HepG2 (cell line): ENCODE results near the gene HBA2. TPM values are rescaled to one million over a fixed set of nuclear protein-coding genes. Genes with fewer than 3 reads are reported as not detected.

ENCODE experiments used
- ATAC-seq: fragments of 200-7000 bp; cut with Tn5 transposase; 3 replicates; pipeline ENCODE4 v1.9.1; 2020; ENCODE audit warnings: mild to moderate bottlenecking, moderate library complexity
- BruUV-seq: library from RNA; stranded (reverse); fragments of 400-500 nt; replicated peaks from 2 replicates; lab custom pipeline; 2021; lab: Mats Ljungman, UMichigan
- CTCF ChIA-PET: fragments of 300-600 bp; formaldehyde crosslinking; extraction: SDS; loops from one replicate; lab custom pipeline; 2021; ENCODE audit warnings: low total read pairs, inconsistent platforms, low intra/inter-chr PET ratio; lab: Yijun Ruan, JAX
- POLR2A ChIA-PET: fragments of 350-600 bp; sonication (Branson Sonifier 250); formaldehyde crosslinking; loops from one replicate; lab custom pipeline; 2020; ENCODE audit warnings: antibody characterized with exemption, inconsistent platforms; lab: Yijun Ruan, JAX
- DNase-seq: peaks from one replicate; pipeline ENCODE4 v3.0.0-alpha.2; 2015; ENCODE audit warnings: low spot score
- FAIRE-seq: peaks from 3 replicates; lab custom pipeline; 2011; peaks lifted over from hg19 to GRCh38; lab: Jason Lieb, UNC
- H2AFZ ChIP-seq: one replicate; pipeline ENCODE4 v1.6.1; 2011; ENCODE audit warnings: low read length, inconsistent platforms
- H3K27ac ChIP-seq: fragments of 300-600 bp; 3 replicates; pipeline ENCODE4 v1.8.0; 2011; ENCODE audit warnings: mixed run types, mild to moderate bottlenecking, mixed read lengths, low read length, inconsistent platforms; ENCODE audit not compliant: insufficient read depth; ENCODE audit errors: extremely low read length
- H3K27me3 ChIP-seq, 2 experiments: fragments of 200-600 bp in 1 of 2; 2 replicates in 1 of 2; 3 replicates in 1 of 2; pipeline versions ENCODE4 v1.6.0 to v1.8.0; 2011; ENCODE audit warnings: low read length in 2 of 2, mild to moderate bottlenecking in 2 of 2, moderate library complexity in 2 of 2, inconsistent platforms in 1 of 2; ENCODE audit not compliant: insufficient read depth in 2 of 2, control insufficient read depth in 1 of 2
- H3K36me3 ChIP-seq, 2 experiments: fragments of 200-600 bp in 1 of 2; replicated peaks in 1 of 2; 2 replicates in 1 of 2; 3 replicates in 1 of 2; pipeline versions ENCODE4 v1.5.1 to v1.8.0; 2011; ENCODE audit warnings: low read length in 2 of 2, inconsistent platforms in 1 of 2; ENCODE audit not compliant: insufficient read depth in 2 of 2, control insufficient read depth in 1 of 2
- H3K4me1 ChIP-seq: 2 replicates; pipeline ENCODE4 v1.5.1; 2012; ENCODE audit warnings: low read length, inconsistent platforms; ENCODE audit not compliant: insufficient read depth
- H3K4me2 ChIP-seq: 2 replicates; pipeline ENCODE4 v1.6.0; 2011; ENCODE audit warnings: low read depth, low read length, inconsistent platforms
- H3K4me3 ChIP-seq, 3 experiments: fragments of 200-600 bp in 1 of 3; sonication (generic), shearing (Covaris generic) in 1 of 3; replicated peaks in 1 of 3; 2 replicates each; pipeline ENCODE4 v1.5.1; 2011 to 2016; ENCODE audit warnings: low read length in 3 of 3, inconsistent platforms in 2 of 3, low read depth in 2 of 3, mild to moderate bottlenecking in 2 of 3, control low read depth in 1 of 3, mixed read lengths in 1 of 3; ENCODE audit not compliant: insufficient read depth in 1 of 3
- H3K79me2 ChIP-seq: one replicate; pipeline ENCODE4 v1.6.1; 2011; ENCODE audit warnings: low read length, inconsistent platforms; ENCODE audit not compliant: insufficient read depth
- H3K9ac ChIP-seq: 2 replicates; pipeline ENCODE4 v1.6.0; 2011; ENCODE audit warnings: mild to moderate bottlenecking, low read depth, low read length, inconsistent platforms; ENCODE audit not compliant: insufficient read depth
- H3K9me3 ChIP-seq: 2 replicates; pipeline ENCODE4 v1.5.1; 2012; ENCODE audit warnings: mild to moderate bottlenecking, low read length
- H4K20me1 ChIP-seq: 2 replicates; pipeline ENCODE4 v1.6.0; 2011; ENCODE audit warnings: inconsistent platforms, mild to moderate bottlenecking, low read length, moderate library complexity; ENCODE audit not compliant: insufficient read depth
- BRCA1 ChIP-seq: sonication (generic); formaldehyde crosslinking; IDR thresholded peaks from 2 replicates; pipeline ENCODE4 v1.4.0; 2020; ENCODE audit warnings: missing genetic modification reagents
- DBP ChIP-seq: sonication (generic); formaldehyde crosslinking; IDR thresholded peaks from 2 replicates; pipeline ENCODE4 v1.4.0; 2020; ENCODE audit warnings: missing genetic modification reagents; ENCODE audit errors: not compliant biosample characterization
- ELF1 ChIP-seq: sonication (generic); formaldehyde crosslinking; IDR thresholded peaks from 2 replicates; pipeline ENCODE4 v1.4.0; 2020; ENCODE audit warnings: missing genetic modification reagents
- ETV6 ChIP-seq: sonication (generic); formaldehyde crosslinking; conservative IDR thresholded peaks from 2 replicates; pipeline ENCODE4 v1.4.0; 2020; ENCODE audit warnings: missing genetic modification reagents
- GATA4 ChIP-seq: sonication (generic); IDR thresholded peaks from 2 replicates; pipeline ENCODE4 v1.6.1; 2016; ENCODE audit warnings: antibody characterized with exemption, low read depth, borderline replicate concordance
- HDAC1 ChIP-seq: sonication (generic); formaldehyde crosslinking; IDR thresholded peaks from 2 replicates; pipeline ENCODE4 v1.5.1; 2020; ENCODE audit warnings: mild to moderate bottlenecking, missing genetic modification reagents
- JARID2 ChIP-seq: sonication (generic); formaldehyde crosslinking; IDR thresholded peaks from 2 replicates; pipeline ENCODE4 v1.8.1; 2023; ENCODE audit warnings: missing genetic modification reagents, inconsistent platforms; ENCODE audit not compliant: insufficient replicate concordance
- MAF1 ChIP-seq: sonication (generic); formaldehyde crosslinking; IDR thresholded peaks from 2 replicates; pipeline ENCODE4 v1.5.0; 2020; ENCODE audit warnings: missing genetic modification reagents, borderline replicate concordance
- SNRNP70 ChIP-seq: fragments of 200-400 bp; formaldehyde crosslinking; IDR thresholded peaks from 2 replicates; pipeline ENCODE4 v1.6.1; 2017; ENCODE audit warnings: mild to moderate bottlenecking, low read depth, low read length, moderate library complexity
- SP140L ChIP-seq: sonication (generic); formaldehyde crosslinking; IDR thresholded peaks from 2 replicates; pipeline ENCODE4 v1.4.0; 2020; ENCODE audit warnings: missing genetic modification reagents, borderline replicate concordance
- TCF7 ChIP-seq: sonication (generic); IDR thresholded peaks from 2 replicates; pipeline ENCODE4 v1.6.1; 2016; ENCODE audit warnings: antibody characterized with exemption, low read depth
- ZKSCAN1 ChIP-seq: fragments of 150-350 bp; IDR thresholded peaks from 2 replicates; pipeline ENCODE4 v1.6.1; 2014; ENCODE audit warnings: low read length
- ZNF337 ChIP-seq: sonication (generic); formaldehyde crosslinking; IDR thresholded peaks from 2 replicates; pipeline ENCODE4 v1.5.1; 2020; ENCODE audit warnings: missing genetic modification reagents, low read depth, mild to moderate bottlenecking, borderline replicate concordance
- ZNF350 ChIP-seq: sonication (generic); formaldehyde crosslinking; IDR thresholded peaks from 2 replicates; pipeline ENCODE4 v1.4.0; 2020; ENCODE audit warnings: mild to moderate bottlenecking, low read depth, missing genetic modification reagents, borderline replicate concordance
- ZNF382 ChIP-seq: sonication (generic); formaldehyde crosslinking; IDR thresholded peaks from 2 replicates; pipeline ENCODE4 v1.5.0; 2020; ENCODE audit warnings: missing genetic modification reagents, mild to moderate bottlenecking, borderline replicate concordance
- ZNF510 ChIP-seq: sonication (generic); formaldehyde crosslinking; IDR thresholded peaks from 2 replicates; pipeline ENCODE4 v1.4.0; 2020; ENCODE audit warnings: low read depth, mild to moderate bottlenecking, missing genetic modification reagents
- ZNF558 ChIP-seq: sonication (generic); formaldehyde crosslinking; IDR thresholded peaks from 2 replicates; pipeline ENCODE4 v1.9.0; 2022; ENCODE audit warnings: mild to moderate bottlenecking, missing genetic modification reagents, borderline replicate concordance
- ZNF788 ChIP-seq: sonication (generic); formaldehyde crosslinking; IDR thresholded peaks from 2 replicates; pipeline ENCODE4 v1.5.0; 2020; ENCODE audit warnings: mild to moderate bottlenecking, missing genetic modification reagents, borderline replicate concordance
- WGBS: methylation state at CpG from one replicate; pipeline ENCODE4 v1.1.6; 2017; ENCODE audit warnings: low lambda C conversion rate; 5-methylcytosine and 5-hydroxymethylcytosine counted together
- in situ Hi-C: cut with HindIII; loops from 2 replicates; pipeline ENCODE4 v1.10.0; 2017; ENCODE audit warnings: low pct_unique_long_range_greater_than_20kb; ENCODE audit not compliant: extremely low pct_ligation_motif_present
- intact Hi-C: fragments of 100-400 bp; cut with micrococcal nuclease; formaldehyde crosslinking; loops from one replicate; pipeline ENCODE4 v1.10.0; 2022; ENCODE audit not compliant: unreplicated experiment
- polyA plus RNA-seq, 8 experiments: library from polyadenylated mRNA; depleted of rRNA in 3 of 8; stranded (reverse) in 7 of 8; unstranded in 1 of 8; fragments of >200 nt; fragmentation: Illumina TruSeq in 4 of 8; extraction: Trizol in 4 of 8; gene quantifications; 2 replicates each; pipeline versions ENCODE4 v1.2.1 to v1.2.3, GENCODE V29; 2011 to 2016; ENCODE audit warnings: low read depth in 4 of 8, missing spikeins in 1 of 8, mixed read lengths in 1 of 8; ENCODE audit not compliant: insufficient read depth in 1 of 8
- total RNA-seq, 5 experiments: library from RNA; depleted of rRNA; stranded (reverse); fragments of >200 nt; fragmentation: Illumina TruSeq; extraction: Trizol; gene quantifications; 2 replicates each; pipeline ENCODE4 v1.2.3, GENCODE V29; 2016; ENCODE audit warnings: low read depth in 1 of 5
- TF ChIP-seq, protein P1 (sequence below): sonication (generic); formaldehyde crosslinking; IDR thresholded peaks from 2 replicates; pipeline ENCODE4 v1.5.0; 2020; ENCODE audit warnings: missing genetic modification reagents, mild to moderate bottlenecking, borderline replicate concordance

HBA2 gene
- total and polyA plus RNA-seq, 2 of the 13 experiments (the other 11 are each of a cell fraction or from before 2014, with no cell fraction given), result not detected

DNA sequence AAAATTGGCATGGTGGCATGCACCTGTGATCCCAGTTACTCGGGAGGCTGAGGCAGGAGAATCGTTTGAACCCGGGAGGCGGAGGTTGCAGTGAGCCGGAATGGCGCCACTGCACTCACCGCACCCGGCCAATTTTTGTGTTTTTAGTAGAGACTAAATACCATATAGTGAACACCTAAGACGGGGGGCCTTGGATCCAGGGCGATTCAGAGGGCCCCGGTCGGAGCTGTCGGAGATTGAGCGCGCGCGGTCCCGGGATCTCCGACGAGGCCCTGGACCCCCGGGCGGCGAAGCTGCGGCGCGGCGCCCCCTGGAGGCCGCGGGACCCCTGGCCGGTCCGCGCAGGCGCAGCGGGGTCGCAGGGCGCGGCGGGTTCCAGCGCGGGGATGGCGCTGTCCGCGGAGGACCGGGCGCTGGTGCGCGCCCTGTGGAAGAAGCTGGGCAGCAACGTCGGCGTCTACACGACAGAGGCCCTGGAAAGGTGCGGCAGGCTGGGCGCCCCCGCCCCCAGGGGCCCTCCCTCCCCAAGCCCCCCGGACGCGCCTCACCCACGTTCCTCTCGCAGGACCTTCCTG lies 7.5 kb downstream of the HBA2 start, which contains the start of gene HBQ1 (continued):
- TF ChIP-seq ZNF382 (CRISPR knock-in tag), result no peak
- TF ChIP-seq, all 625 proteins: peak for 27

GRCh38 chr16:180681-181564 lies 8.2 kb downstream of the HBA2 start:
- peaks cover 23% of the 10 kb centered on the region for H3K4me1 ChIP-seq
- DNase-seq (peak; percentile 76), ATAC-seq (peak; percentile 83), FAIRE-seq (no peak)
- H3K4me3 ChIP-seq, result peak overlapping the region; percentile 35 to 73 (median 49); a peak in 5 of 6 replicates
- H3K27me3 ChIP-seq, result peaks cover 0 to 11% of the 10 kb centered on the region in 2 experiments; a peak in 3 of 5 replicates
- H3K9ac ChIP-seq, result peak overlapping the region; percentile 43; the same call in 1 of the 2 replicates
- peak overlapping the region; percentile 43 for H3K27ac ChIP-seq
- H3K4me2 ChIP-seq, result peak overlapping the region; percentile 82
- no peaks in the 10 kb centered on the region for H3K9me3 ChIP-seq
- no peaks in the 10 kb centered on the region for H3K36me3 ChIP-seq
- H4K20me1 ChIP-seq, result 0 out of 2 replicates have a peak, but pooled peaks cover 4% of the 10 kb centered on the region
- intact Hi-C loops (loop anchor here (1.0 to 2.0 kb wide), 2 partner anchors 44 to 116 kb away; no protein-coding TSS in a partner anchor), in situ Hi-C loops (loop anchor here (5.0 kb wide), 1 partner anchor 74 kb away; no protein-coding TSS in a partner anchor)
- 5% methylated on average over 13 of the region's 89 CpGs for WGBS
- no TSS peak for BruUV-seq
- no peak overlapping the region for H2AFZ ChIP-seq
- CTCF ChIA-PET, result interaction anchor here (0.9 to 3.2 kb wide), 3 partner anchors 63 to 115 kb away, joined by 6 to 23 read pairs (median 17); no protein-coding TSS in a partner anchor
- POLR2A ChIA-PET, result interaction anchor here (0.6 to 1.7 kb wide), 5 partner anchors 42 to 136 kb away, joined by 3 to 7 read pairs (median 4); partner anchors contain the start of gene NPRL3
- H3K79me2 ChIP-seq, result no peaks in the 10 kb centered on the region
- TF ChIP-seq GATA4, result no peak
- TF ChIP-seq, protein P1, sequence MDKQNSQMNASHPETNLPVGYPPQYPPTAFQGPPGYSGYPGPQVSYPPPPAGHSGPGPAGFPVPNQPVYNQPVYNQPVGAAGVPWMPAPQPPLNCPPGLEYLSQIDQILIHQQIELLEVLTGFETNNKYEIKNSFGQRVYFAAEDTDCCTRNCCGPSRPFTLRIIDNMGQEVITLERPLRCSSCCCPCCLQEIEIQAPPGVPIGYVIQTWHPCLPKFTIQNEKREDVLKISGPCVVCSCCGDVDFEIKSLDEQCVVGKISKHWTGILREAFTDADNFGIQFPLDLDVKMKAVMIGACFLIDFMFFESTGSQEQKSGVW (CRISPR knock-in tag), result peak; percentile 73; the same call in 1 of the 2 replicates
- peak; percentile 82 for TF ChIP-seq ETV6
- TF ChIP-seq DBP (CRISPR knock-in tag), result peak; percentile 96
- peak; percentile 98 for TF ChIP-seq ZNF788 (CRISPR knock-in tag)
- TF ChIP-seq TCF7, result no peak
- TF ChIP-seq SNRNP70, result no peak
- TF ChIP-seq JARID2 (CRISPR knock-in tag), result no peak
- TF ChIP-seq MAF1 (CRISPR knock-in tag), result peak; percentile 85; the same call in 1 of the 2 replicates
- TF ChIP-seq ZNF337 (CRISPR knock-in tag), result peak; percentile 98; the same call in 1 of the 2 replicates
- 0 out of 2 replicates have a peak, but pooled peaks have one; percentile 68 for TF ChIP-seq ZNF350 (CRISPR knock-in tag)
- peak; percentile 99; the same call in 1 of the 2 replicates for TF ChIP-seq ZNF558 (CRISPR knock-in tag)
- TF ChIP-seq ZNF510 (CRISPR knock-in tag), result peak; percentile 99
- peak; percentile 56; the same call in 1 of the 2 replicates for TF ChIP-seq ELF1
- TF ChIP-seq ZKSCAN1, result no peak
- 0 out of 2 replicates have a peak, but pooled peaks have one; percentile 35 for TF ChIP-seq SP140L (CRISPR knock-in tag)
- TF ChIP-seq BRCA1 (CRISPR knock-in tag), result peak; percentile 96
- TF ChIP-seq HDAC1 (CRISPR knock-in tag), result peak; percentile 82
